GM18498 (cell line): ENCODE data around the gene RHOG.

Source experiments
- ATAC-seq: cut with Tn5 transposase; IDR thresholded peaks from one replicate; pipeline ENCODE4 v1.9.1; 2021; ENCODE audit warnings: mild to moderate bottlenecking, moderate library complexity; ENCODE audit not compliant: unreplicated experiment

The RHOG gene

GRCh38 chr11:3860375-3860774 lies 19.6 kb upstream of the RHOG start:
- ATAC-seq, result no peak

- peak; percentile 33 for ATAC-seq
Observed at GRCh38 chr11:3859373-3859881, 18.7 kb upstream of the RHOG start.

- no peak for ATAC-seq
Observed at GRCh38 chr11:3857628-3858027, 16.9 kb upstream of the RHOG start.

GRCh38 chr11:3856856-3857553 lies 16.2 kb upstream of the RHOG start:
- ATAC-seq, result no peak

- peak; percentile 19 for ATAC-seq
Observed at GRCh38 chr11:3855808-3856491, 15.2 kb upstream of the RHOG start.

- ATAC-seq, result peak; percentile 63
Observed at GRCh38 chr11:3854977-3855807, 14.4 kb upstream of the RHOG start, which contains the start of gene STIM1. STIM1 (plus strand) TSS chr11:3855664; CDS start chr11:3856271, 607 bp downstream.

- ATAC-seq, result no peak
Observed at GRCh38 chr11:3854660-3854976, 13.9 kb upstream of the RHOG start.

GRCh38 chr11:3853899-3854659 lies 13.3 kb upstream of the RHOG start:
- peak; percentile 37 for ATAC-seq

GRCh38 chr11:3853545-3853842 lies 12.7 kb upstream of the RHOG start:
- ATAC-seq, result no peak

GRCh38 chr11:3849297-3849874 lies 8.6 kb upstream of the RHOG start:
- no peak for ATAC-seq

GRCh38 chr11:3845670-3846069 lies 4.9 kb upstream of the RHOG start:
- no peak for ATAC-seq

GRCh38 chr11:3845246-3845645 lies 4.5 kb upstream of the RHOG start:
- ATAC-seq, result no peak

- no peak for ATAC-seq
Observed at GRCh38 chr11:3843326-3843725, 2.6 kb upstream of the RHOG start.

GRCh38 chr11:3841426-3842350 lies 929 bp upstream of the RHOG start:
- peak; percentile 55 for ATAC-seq

GRCh38 chr11:3840004-3840869 lies 522 bp downstream of the RHOG start:
- ATAC-seq, result peak; percentile 1

- no peak for ATAC-seq
Observed at GRCh38 chr11:3838504-3838903, 2.3 kb downstream of the RHOG start.

- no peak for ATAC-seq
Observed at GRCh38 chr11:3837793-3838192, 3.0 kb downstream of the RHOG start.

- ATAC-seq, result no peak
Observed at GRCh38 chr11:3836903-3837302, 3.9 kb downstream of the RHOG start.

GRCh38 chr11:3835751-3836150 lies 5.0 kb downstream of the RHOG start:
- ATAC-seq, result no peak
